H1 (cell line): ENCODE results near the gene PRDM15. TPM values are rescaled to one million over a fixed set of nuclear protein-coding genes. Genes with fewer than 3 reads are reported as not detected.

ENCODE experiments used
- CTCF ChIA-PET: fragments of 300-600 bp; sonication (Branson Sonifier 250); formaldehyde crosslinking; loops from one replicate; lab custom pipeline; 2021; ENCODE audit not compliant: partially characterized antibody; lab: Charles Lee
- POLR2A ChIA-PET: fragments of 300-600 bp; sonication (Branson Sonifier 250); formaldehyde crosslinking; loops from one replicate; lab custom pipeline; 2021; ENCODE audit warnings: inconsistent platforms; ENCODE audit not compliant: partially characterized antibody; lab: Charles Lee
- DNase-seq, 2 experiments: peaks; one replicate each; pipeline versions ENCODE4 v3.0.0 to v3.0.0-alpha.2; 2010 to 2022; ENCODE audit warnings: low spot score in 2 of 2, low read depth in 1 of 2, mixed read lengths in 1 of 2
- FAIRE-seq: peaks from 2 replicates; lab custom pipeline; 2011; peaks lifted over from hg19 to GRCh38; lab: Jason Lieb, UNC
- H2AFZ ChIP-seq: 2 replicates; pipeline ENCODE4 v1.8.1; 2012; ENCODE audit warnings: low read length, inconsistent platforms
- H2AK5ac ChIP-seq: 2 replicates; pipeline ENCODE4 v1.6.1; 2013; ENCODE audit warnings: low read depth, low read length
- H2BK120ac ChIP-seq: replicated peaks from 2 replicates; pipeline ENCODE3; 2013; ENCODE audit warnings: low read depth, low read length, inconsistent platforms
- H2BK12ac ChIP-seq: 2 replicates; pipeline ENCODE4 v1.6.1; 2013; ENCODE audit warnings: low read depth, low read length
- H2BK15ac ChIP-seq: 2 replicates; pipeline ENCODE4 v1.6.1; 2013; ENCODE audit warnings: low read length
- H2BK20ac ChIP-seq: 2 replicates; pipeline ENCODE4 v1.6.1; 2013; ENCODE audit warnings: low read length
- H2BK5ac ChIP-seq: 2 replicates; pipeline ENCODE4 v1.6.1; 2013; ENCODE audit warnings: low read depth, low read length
- H3K14ac ChIP-seq: 2 replicates; pipeline ENCODE4 v1.6.1; 2013; ENCODE audit warnings: inconsistent platforms; ENCODE audit not compliant: insufficient read length
- H3K18ac ChIP-seq: 2 replicates; pipeline ENCODE4 v1.6.1; 2013; ENCODE audit warnings: low read length; ENCODE audit errors: extremely low read depth
- H3K23ac ChIP-seq: 2 replicates; pipeline ENCODE4 v1.6.1; 2013; ENCODE audit warnings: inconsistent platforms; ENCODE audit not compliant: insufficient read length
- H3K23me2 ChIP-seq: 2 replicates; pipeline ENCODE4 v1.6.1; 2013; ENCODE audit warnings: low read depth, low read length
- H3K27ac ChIP-seq: 2 replicates; pipeline ENCODE4 v1.6.1; 2011; ENCODE audit warnings: low read depth, low read length, inconsistent platforms
- H3K27me3 ChIP-seq, 4 experiments: replicated peaks in 1 of 4; 1 replicate in 1 of 4; 2 replicates in 3 of 4; pipeline versions ENCODE4 v1.6.1 to v1.8.1; 2011 to 2013; ENCODE audit warnings: low read length in 3 of 4, mild to moderate bottlenecking in 3 of 4, inconsistent platforms in 2 of 4, mixed read lengths in 2 of 4, moderate library complexity in 1 of 4; ENCODE audit not compliant: control insufficient read depth in 3 of 4, insufficient read depth in 3 of 4; ENCODE audit errors: extremely low read depth in 1 of 4
- H3K36me3 ChIP-seq, 4 experiments: 2 replicates each; pipeline versions ENCODE4 v1.6.1 to v1.8.1; 2011 to 2013; ENCODE audit warnings: mild to moderate bottlenecking in 4 of 4, low read length in 3 of 4, moderate library complexity in 2 of 4, control low read depth in 1 of 4, inconsistent platforms in 1 of 4; ENCODE audit not compliant: insufficient read depth in 4 of 4, control insufficient read depth in 2 of 4
- H3K4ac ChIP-seq: replicated peaks from 2 replicates; pipeline ENCODE3; 2013; ENCODE audit warnings: low read length, low read depth, mixed read lengths, inconsistent platforms; ENCODE audit not compliant: insufficient read length
- H3K4me1 ChIP-seq, 4 experiments: replicated peaks in 1 of 4; 1 replicate in 1 of 4; 2 replicates in 3 of 4; pipeline versions ENCODE4 v1.6.1 to v1.8.1; 2011 to 2013; ENCODE audit warnings: low read length in 3 of 4, inconsistent platforms in 2 of 4, mixed read lengths in 1 of 4; ENCODE audit not compliant: insufficient read depth in 4 of 4, control insufficient read depth in 3 of 4
- H3K4me2 ChIP-seq, 2 experiments: 2 replicates each; pipeline versions ENCODE4 v1.6.1 to v1.8.1; 2011 to 2013; ENCODE audit warnings: low read depth in 2 of 2, low read length in 2 of 2, control low read depth in 1 of 2, inconsistent platforms in 1 of 2, mild to moderate bottlenecking in 1 of 2; ENCODE audit not compliant: insufficient read depth in 1 of 2
- H3K4me3 ChIP-seq, 4 experiments: fragments of 200-600, 300-600 bp in 1 of 4; sonication (generic), shearing (Covaris generic), sonication (Bioruptor Twin) in 1 of 4; 2 replicates each; pipeline versions ENCODE4 v1.5.1 to v1.8.1; 2011 to 2016; ENCODE audit warnings: low read length in 4 of 4, low read depth in 3 of 4, control low read depth in 2 of 4, inconsistent platforms in 2 of 4, mild to moderate bottlenecking in 2 of 4, mixed read lengths in 1 of 4, moderate library complexity in 1 of 4; ENCODE audit not compliant: insufficient read depth in 2 of 4; ENCODE audit errors: extremely low read depth in 1 of 4
- H3K56ac ChIP-seq: replicated peaks from 2 replicates; pipeline ENCODE3; 2013; ENCODE audit warnings: low read depth, mild to moderate bottlenecking, mixed read lengths, low read length, inconsistent platforms; ENCODE audit not compliant: insufficient read length
- H3K79me1 ChIP-seq: 2 replicates; pipeline ENCODE4 v1.6.1; 2013; ENCODE audit warnings: low read depth, low read length, control low read depth
- H3K79me2 ChIP-seq, 2 experiments: 2 replicates each; pipeline versions ENCODE4 v1.6.1 to v1.8.1; 2012 to 2013; ENCODE audit warnings: low read length in 2 of 2, mild to moderate bottlenecking in 2 of 2, inconsistent platforms in 1 of 2; ENCODE audit not compliant: insufficient read depth in 2 of 2, control insufficient read depth in 1 of 2
- H3K9ac ChIP-seq, 4 experiments: replicated peaks in 1 of 4; 1 replicate in 1 of 4; 2 replicates in 3 of 4; pipeline versions ENCODE4 v1.6.1 to v1.8.1; 2011 to 2013; ENCODE audit warnings: low read depth in 3 of 4, low read length in 3 of 4, control low read depth in 2 of 4, mild to moderate bottlenecking in 2 of 4, moderate library complexity in 2 of 4, inconsistent platforms in 1 of 4; ENCODE audit errors: extremely low read depth in 1 of 4
- H3K9me3 ChIP-seq, 2 experiments: 2 replicates each; pipeline versions ENCODE4 v1.6.1 to v1.8.1; 2012 to 2013; ENCODE audit warnings: mild to moderate bottlenecking in 2 of 2, moderate library complexity in 2 of 2, control low read depth in 1 of 2, inconsistent platforms in 1 of 2, low read depth in 1 of 2, low read length in 1 of 2, mixed read lengths in 1 of 2; ENCODE audit not compliant: insufficient read depth in 2 of 2
- H4K20me1 ChIP-seq, 2 experiments: replicated peaks in 1 of 2; 2 replicates each; pipeline versions ENCODE3 to v1.8.1; 2011 to 2013; ENCODE audit warnings: inconsistent platforms in 2 of 2, low read length in 2 of 2, mild to moderate bottlenecking in 1 of 2; ENCODE audit not compliant: insufficient read depth in 2 of 2, control insufficient read depth in 1 of 2
- H4K5ac ChIP-seq: 2 replicates; pipeline ENCODE4 v1.6.1; 2013; ENCODE audit warnings: low read length, low read depth, mixed read lengths, inconsistent platforms; ENCODE audit not compliant: insufficient read length
- H4K8ac ChIP-seq: 2 replicates; pipeline ENCODE4 v1.8.0; 2013; ENCODE audit warnings: mild to moderate bottlenecking, moderate library complexity, low read length, inconsistent platforms; ENCODE audit not compliant: insufficient read depth; ENCODE audit errors: extremely low read depth
- H4K91ac ChIP-seq: replicated peaks from 2 replicates; pipeline ENCODE3; 2013; ENCODE audit warnings: low read length, mixed read lengths, inconsistent platforms; ENCODE audit not compliant: insufficient read length
- CREB1 ChIP-seq: IDR thresholded peaks from 2 replicates; pipeline ENCODE4 v1.6.1; 2012; ENCODE audit warnings: inconsistent platforms
- RNF2 ChIP-seq: fragments of 200-900, 300-1000 bp; sonication (generic); IDR thresholded peaks from 2 replicates; pipeline ENCODE4 v1.7.1; 2016; ENCODE audit warnings: borderline replicate concordance, low read depth, mild to moderate bottlenecking, antibody characterized with exemption, low read length; ENCODE audit not compliant: poor library complexity, severe bottlenecking; ENCODE audit errors: missing control alignments
- WGBS, 2 experiments: shearing (Covaris generic) in 1 of 2; methylation state at CpG; one replicate each; pipeline versions ENCODE4 v1.1.6 to v1.1.7; 2013 to 2015; ENCODE audit warnings: low lambda C conversion rate in 2 of 2, mixed read lengths in 2 of 2, inconsistent platforms in 1 of 2, low coverage in 1 of 2, missing lambda C conversion rate in 1 of 2; ENCODE audit not compliant: insufficient replicate concordance in 2 of 2, insufficient coverage in 1 of 2, insufficient read length in 1 of 2; ENCODE audit errors: extremely low coverage in 1 of 2, missing lambda C conversion rate in 1 of 2; 5-methylcytosine and 5-hydroxymethylcytosine counted together
- polyA plus RNA-seq, 7 experiments: library from polyadenylated mRNA; depleted of rRNA in 3 of 7; stranded (reverse) in 5 of 7; unstranded in 2 of 7; fragments of >200 nt in 5 of 7; fragments of 200-250 nt in 2 of 7; gene quantifications; 1 replicate in 5 of 7; 2 replicates in 1 of 7; 4 replicates in 1 of 7; pipeline versions ENCODE4 v1.2.1 to v1.2.3, GENCODE V29; 2011 to 2013; ENCODE audit warnings: missing spikeins in 2 of 7, mixed read lengths in 2 of 7
- total RNA-seq: library from RNA; stranded (reverse); fragmentation: NEBNext Ultra II Directional; extraction: Animal tissue kit (Norgen Biotek cat#: 25700); gene quantifications from 2 replicates; pipeline ENCODE4 v1.2.1, GENCODE V29; 2021

Gene PRDM15
- total and polyA plus RNA-seq, 2 of the 8 experiments (the other 6 are each of a cell fraction or from before 2014, with no cell fraction given) = 9.7 to 10.5 TPM

DNA sequence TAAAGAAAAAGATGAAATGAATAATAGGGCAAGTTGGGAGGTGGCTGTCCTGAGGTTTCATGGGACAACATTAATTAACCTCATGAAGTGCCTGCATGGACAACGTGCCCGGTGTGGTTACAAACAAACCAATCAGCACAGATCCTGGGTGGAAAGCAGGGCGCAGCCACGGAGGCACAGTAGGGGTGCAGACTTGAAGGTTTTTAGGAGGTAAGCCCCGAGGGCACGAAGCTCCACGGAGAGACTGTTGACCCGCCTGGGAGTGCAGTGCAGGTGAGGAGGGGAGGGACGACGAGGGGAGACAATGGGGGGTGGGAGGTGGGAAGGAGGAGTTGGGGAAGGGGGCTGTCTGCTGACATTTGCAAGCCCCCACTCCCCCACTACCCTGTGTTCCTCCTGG is 110.0 kb downstream of the PRDM15 start:
- Histone ChIP-seq H2BK12ac (0 out of 2 replicates have a peak overlapping the region, but pooled peaks have one; percentile 43), H3K36me3 (no peaks in the 10 kb centered on the region), H3K56ac (no peak overlapping the region), H3K18ac (no peak overlapping the region), H3K23me2 (peaks cover 14% of the 10 kb centered on the region), H4K91ac (no peak overlapping the region), H3K4me1 (peaks cover 12 to 31% (median 25%) of the 10 kb centered on the region in 4 experiments), H2BK20ac (no peak overlapping the region), H3K27ac (no peak overlapping the region), H3K4ac (no peak overlapping the region), H4K5ac (no peak overlapping the region), H3K4me2 (peak overlapping the region; percentile 78 to 94), H2AFZ (no peak overlapping the region), H2BK5ac (no peak overlapping the region), H3K79me2 (peaks cover 0 to 17% of the 10 kb centered on the region in 2 experiments; a peak in 2 of 4 replicates), H3K4me3 (peak overlapping the region; percentile 9 to 73 (median 34); a peak in 7 of 8 replicates), H2AK5ac (no peak overlapping the region; the same call in 1 of the 2 replicates), H2BK120ac (no peak overlapping the region), H3K79me1 (no peaks in the 10 kb centered on the region), H3K23ac (no peak overlapping the region), H3K9me3 (no peaks in the 10 kb centered on the region), H3K9ac (no peak overlapping the region), H2BK15ac (no peak overlapping the region), H3K27me3 (peaks cover 30 to 81% (median 71%) of the 10 kb centered on the region in 4 experiments), H4K8ac (no peak overlapping the region; the same call in 1 of the 2 replicates), H4K20me1 (peaks cover 5 to 10% of the 10 kb centered on the region in 2 experiments), H3K14ac (no peak overlapping the region)
- 3% methylated on average over 8 of the region's 10 CpGs; no CpG with 5 or more reads in 1 of the 2 experiments for WGBS, 2 experiments
- ChIA-PET POLR2A (interaction anchor here (0.6 to 1.7 kb wide), 4 partner anchors 7 to 350 kb away, joined by 3 to 7 read pairs (median 4); no protein-coding TSS in a partner anchor), CTCF (interaction anchor here (1.0 to 5.5 kb wide), 9 partner anchors 10 to 155 kb away, joined by 3 to 50 read pairs (median 4); no protein-coding TSS in a partner anchor)
- peak; percentile 22 for TF ChIP-seq RNF2
- no peak for TF ChIP-seq CREB1
- DNase-seq (no peak), FAIRE-seq (no peak)
